ENCODE data around the gene CCDC175.

CCDC175 gene

GRCh38 chr14:59455411-59455810 lies 121.2 kb downstream of the CCDC175 start:
- Histone ChIP-seq H3K4me1 (ENCODE audit: insufficient read depth, low read length) (no peaks in the 10 kb centered on the region), H3K27me3 (ENCODE audit: insufficient read depth, low read length) (no peaks in the 10 kb centered on the region), H3K9me3 (ENCODE audit: insufficient read depth, low read depth, low read length) (no peaks in the 10 kb centered on the region), H3K9ac (ENCODE audit: low read depth, low read length) (no peak overlapping the region), H3K4me3 (ENCODE audit: low read length) (no peak overlapping the region), H3K36me3 (ENCODE audit: insufficient read depth, low read depth, low read length) (no peaks in the 10 kb centered on the region), H3K27ac (ENCODE audit: low read length) (no peak overlapping the region)

All from iPS-20b (cell line).